NT2/D1 (cell line): ENCODE measurements around the gene TAS2R41.
"Not testable (repeated sequence)": the region's sequence is repeated elsewhere in the genome, so short reads cannot be mapped to it uniquely, and the experiment has no call there.

Experiments used
- DNase-seq: peaks from one replicate; pipeline ENCODE4 v3.0.0-alpha.2; 2011; ENCODE audit warnings: low read depth, low spot score
- H3K27me3 ChIP-seq: 2 replicates; pipeline ENCODE4 v1.6.0; 2011; ENCODE audit warnings: mild to moderate bottlenecking; ENCODE audit not compliant: insufficient read length, insufficient read depth
- H3K36me3 ChIP-seq: 2 replicates; pipeline ENCODE4 v1.6.1; 2011; ENCODE audit warnings: mild to moderate bottlenecking, low read length, mixed read lengths; ENCODE audit not compliant: insufficient read depth, insufficient read length
- H3K4me1 ChIP-seq: 2 replicates; pipeline ENCODE4 v1.5.1; 2011; ENCODE audit not compliant: insufficient read depth, insufficient read length
- H3K4me3 ChIP-seq: 2 replicates; pipeline ENCODE4 v1.5.1; 2011; ENCODE audit warnings: low read depth; ENCODE audit not compliant: insufficient read length
- H3K9ac ChIP-seq: 2 replicates; pipeline ENCODE4 v1.6.0; 2011; ENCODE audit warnings: low read depth; ENCODE audit not compliant: insufficient read length
- H3K9me3 ChIP-seq: 2 replicates; pipeline ENCODE4 v1.5.1; 2011; ENCODE audit warnings: mild to moderate bottlenecking, low read length; ENCODE audit not compliant: insufficient read depth
- SUZ12 ChIP-seq: IDR thresholded peaks from 2 replicates; pipeline ENCODE4 v1.6.1; 2011; ENCODE audit not compliant: insufficient read length, insufficient read depth; ENCODE audit errors: extremely low read depth
- YY1 ChIP-seq: IDR thresholded peaks from 2 replicates; pipeline ENCODE4 v1.6.1; 2011; ENCODE audit not compliant: insufficient read length, insufficient read depth
- ZNF274 ChIP-seq: IDR thresholded peaks from 2 replicates; pipeline ENCODE4 v1.6.1; 2011; ENCODE audit warnings: mild to moderate bottlenecking, low read depth, low read length

TAS2R41 gene

DNA sequence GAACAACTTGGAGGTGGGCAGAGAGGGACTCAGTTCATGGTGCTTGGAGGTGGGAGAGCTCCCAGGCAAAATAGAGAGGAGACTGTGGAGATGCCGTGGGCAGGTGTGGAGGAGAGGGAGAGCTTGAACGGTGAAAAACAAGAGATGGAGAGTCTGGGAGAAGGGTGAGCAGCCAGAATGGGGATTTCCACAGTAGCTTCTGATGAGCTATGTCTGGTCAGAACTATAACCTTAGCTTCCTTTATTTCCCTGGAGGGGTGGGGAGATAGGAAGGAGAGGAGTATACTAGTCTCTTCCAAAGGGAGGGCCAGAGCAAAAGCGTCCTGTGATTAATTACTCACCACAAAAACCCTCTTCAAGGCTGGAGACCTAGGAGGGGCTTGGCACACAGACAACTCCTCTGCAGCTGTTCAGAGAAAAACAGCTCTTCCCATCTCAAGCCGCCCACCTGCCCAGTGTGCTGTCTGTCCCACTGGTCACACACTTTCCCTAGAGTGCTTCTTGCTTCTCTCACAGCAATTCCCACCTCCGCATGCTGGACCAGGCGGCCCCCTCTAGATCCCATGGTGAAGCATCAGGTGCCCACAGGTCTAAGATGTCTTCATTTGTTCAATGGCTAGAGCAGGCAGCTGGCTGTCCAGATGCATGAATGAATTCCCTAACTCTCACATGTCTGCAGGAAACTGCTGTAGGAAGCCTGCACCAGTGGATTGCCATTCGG is 41.9 kb downstream of the TAS2R41 start:
- Histone ChIP-seq H3K27me3 (no peaks in the 10 kb centered on the region), H3K36me3 (no peaks in the 10 kb centered on the region), H3K4me3 (no peak overlapping the region), H3K9ac (no peak overlapping the region), H3K4me1 (no peaks in the 10 kb centered on the region), H3K9me3 (no peaks in the 10 kb centered on the region)
- no peak for TF ChIP-seq SUZ12
- TF ChIP-seq YY1, result no peak
- no peak for TF ChIP-seq ZNF274
- no peak for DNase-seq

DNA sequence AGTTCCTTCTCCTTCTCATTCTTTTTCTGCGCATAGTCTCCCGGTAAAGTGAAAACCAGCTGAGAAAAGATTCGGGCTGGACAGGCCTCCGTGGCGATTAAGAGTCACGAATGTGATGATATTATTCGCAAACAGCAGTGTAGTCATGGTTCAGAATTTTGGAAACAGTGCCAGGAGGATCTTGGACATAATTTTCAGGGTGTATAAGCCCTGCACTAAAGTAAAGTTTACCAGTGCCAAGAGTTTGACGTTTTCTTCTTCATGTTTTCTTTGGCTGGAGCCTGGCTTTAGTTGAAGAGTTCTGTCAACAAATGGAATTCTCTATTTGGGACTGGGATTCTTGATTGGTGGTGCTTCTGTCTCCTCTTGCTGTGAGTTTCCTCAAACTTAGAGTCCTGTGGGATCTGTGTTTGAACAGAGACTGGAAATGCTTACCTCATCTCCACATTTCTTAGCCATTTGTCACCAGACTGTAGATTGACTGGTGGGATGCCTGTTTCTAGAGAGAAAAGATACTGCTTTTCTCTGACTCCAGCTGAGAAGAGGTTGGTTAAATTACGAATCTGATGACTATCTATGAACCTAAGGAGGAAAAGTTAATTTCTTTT is 44.7 kb downstream of the TAS2R41 start:
- H3K4me3 ChIP-seq, DNase-seq, H3K27me3 ChIP-seq, H3K9me3 ChIP-seq, H3K4me1 ChIP-seq, H3K36me3 ChIP-seq, H3K9ac ChIP-seq: not testable (repeated sequence)
